ENCODE measurements around the gene ABCC10. TPM values are rescaled to one million over a fixed set of nuclear protein-coding genes. Genes with fewer than 3 reads are reported as not detected.

The ABCC10 gene
- total RNA-seq, 2 experiments from 2014 or later, result 27.8 to 29.0 TPM

GRCh38 chr6:43488667-43489276, 61.4 kb downstream of the ABCC10 start:
- peaks cover 8% of the 10 kb centered on the region for H3K4me1 Mint-ChIP-seq
- ChIA-PET POLR2A (interaction anchor here (1.5 kb wide), 1 partner anchor 14 kb away, joined by 5 read pairs; no protein-coding TSS in a partner anchor), CTCF (interaction anchor here (0.8 to 1.0 kb wide), 2 partner anchors 16 to 36 kb away, joined by 4 read pairs; no protein-coding TSS in a partner anchor)
- H3K9me3 Mint-ChIP-seq (ENCODE audit: low read depth), result no peaks in the 10 kb centered on the region
- no peaks in the 10 kb centered on the region for H3K27me3 Mint-ChIP-seq
- intact Hi-C loops (cut with DNase I, micrococcal nuclease), result no loop called here
- DNase-seq (no peak), ATAC-seq (no peak)
- no peak overlapping the region for H3K27ac Mint-ChIP-seq
- no peak overlapping the region for H3K4me3 Mint-ChIP-seq
- H3K36me3 Mint-ChIP-seq (ENCODE audit: low read depth), result peaks cover 4% of the 10 kb centered on the region

- DNase-seq (no peak), ATAC-seq (no peak)
- H3K4me1 Mint-ChIP-seq, result peaks cover 14% of the 10 kb centered on the region
- POLR2A ChIA-PET, result interaction anchor here (1.5 kb wide), 1 partner anchor 14 kb away, joined by 5 read pairs; no protein-coding TSS in a partner anchor
- H3K9me3 Mint-ChIP-seq (ENCODE audit: low read depth), result no peaks in the 10 kb centered on the region
- intact Hi-C loops (cut with DNase I, micrococcal nuclease), result no loop called here
- H3K27me3 Mint-ChIP-seq, result no peaks in the 10 kb centered on the region
- H3K36me3 Mint-ChIP-seq (ENCODE audit: low read depth), result peaks cover 4% of the 10 kb centered on the region
- CTCF ChIA-PET, result interaction anchor here (0.8 to 1.0 kb wide), 2 partner anchors 15 to 37 kb away, joined by 4 read pairs; no protein-coding TSS in a partner anchor
- no peak overlapping the region for H3K4me3 Mint-ChIP-seq
- H3K27ac Mint-ChIP-seq, result peak overlapping the region; percentile 17
Measured at GRCh38 chr6:43489277-43490072, 62.1 kb downstream of the ABCC10 start.

- ChIA-PET POLR2A (interaction anchor here (0.5 kb wide), 1 partner anchor 9 kb away, joined by 4 read pairs; no protein-coding TSS in a partner anchor), CTCF (interaction anchor here (6.9 kb wide), 1 partner anchor 15 kb away, joined by 65 read pairs; no protein-coding TSS in a partner anchor)
- H3K27ac Mint-ChIP-seq, result no peak overlapping the region
- H3K4me3 Mint-ChIP-seq, result no peak overlapping the region
- DNase-seq (no peak), ATAC-seq (no peak)
- peaks cover 22% of the 10 kb centered on the region for H3K4me1 Mint-ChIP-seq
- H3K36me3 Mint-ChIP-seq (ENCODE audit: low read depth), result peaks cover 4% of the 10 kb centered on the region
- no peaks in the 10 kb centered on the region for H3K27me3 Mint-ChIP-seq
- intact Hi-C loops (cut with DNase I, micrococcal nuclease), result no loop called here
- no peaks in the 10 kb centered on the region for H3K9me3 Mint-ChIP-seq (ENCODE audit: low read depth)
Measured at GRCh38 chr6:43490523-43490939, 63.2 kb downstream of the ABCC10 start.

- POLR2A ChIA-PET, result no interaction called here
- intact Hi-C loops (cut with DNase I, micrococcal nuclease), result no loop called here
- ATAC-seq, result no peak
Measured at GRCh38 chr6:43491750-43492661, 64.7 kb downstream of the ABCC10 start.

GRCh38 chr6:43492673-43493072, 65.3 kb downstream of the ABCC10 start:
- Mint-ChIP-seq H3K36me3 (ENCODE audit: low read depth) (peaks cover 4% of the 10 kb centered on the region), H3K4me3 (no peak overlapping the region), H3K27me3 (no peaks in the 10 kb centered on the region), H3K27ac (no peak overlapping the region), H3K9me3 (ENCODE audit: low read depth) (no peaks in the 10 kb centered on the region), H3K4me1 (peaks cover 22% of the 10 kb centered on the region)
- intact Hi-C loops (cut with DNase I, micrococcal nuclease), result no loop called here
- ATAC-seq (no peak), DNase-seq (no peak)
- CTCF ChIA-PET, result interaction anchor here (0.7 to 6.9 kb wide), 7 partner anchors 9 to 263 kb away, joined by 3 to 65 read pairs (median 3); no protein-coding TSS in a partner anchor
- POLR2A ChIA-PET, result no interaction called here

More at GRCh38 chr6:43491750-43492661, 64.7 kb downstream of the ABCC10 start:
- CTCF ChIA-PET, result interaction anchor here (1.0 to 6.9 kb wide), 5 partner anchors 10 to 193 kb away, joined by 3 to 65 read pairs (median 5); no protein-coding TSS in a partner anchor
- no peak overlapping the region for H3K4me3 Mint-ChIP-seq
- no peaks in the 10 kb centered on the region for H3K27me3 Mint-ChIP-seq
- H3K36me3 Mint-ChIP-seq (ENCODE audit: low read depth), result peaks cover 4% of the 10 kb centered on the region
- no peaks in the 10 kb centered on the region for H3K9me3 Mint-ChIP-seq (ENCODE audit: low read depth)
- no peak overlapping the region for H3K27ac Mint-ChIP-seq
- H3K4me1 Mint-ChIP-seq, result peaks cover 22% of the 10 kb centered on the region
- DNase-seq, result no peak

- no peak overlapping the region for H3K4me3 Mint-ChIP-seq
- ATAC-seq (no peak), DNase-seq (no peak)
- H3K27me3 Mint-ChIP-seq, result no peaks in the 10 kb centered on the region
- POLR2A ChIA-PET, result no interaction called here
- no peaks in the 10 kb centered on the region for H3K9me3 Mint-ChIP-seq (ENCODE audit: low read depth)
- peaks cover 22% of the 10 kb centered on the region for H3K4me1 Mint-ChIP-seq
- CTCF ChIA-PET, result interaction anchor here (0.6 to 6.9 kb wide), 9 partner anchors 8 to 264 kb away, joined by 3 to 65 read pairs (median 3); partner anchors contain the start of gene TJAP1
- H3K36me3 Mint-ChIP-seq (ENCODE audit: low read depth), result peaks cover 4% of the 10 kb centered on the region
- H3K27ac Mint-ChIP-seq, result no peak overlapping the region
- intact Hi-C loops (cut with DNase I, micrococcal nuclease), result no loop called here
Measured at GRCh38 chr6:43493230-43493629, 65.9 kb downstream of the ABCC10 start.

- Mint-ChIP-seq H3K4me3 (no peak overlapping the region), H3K27ac (no peak overlapping the region), H3K27me3 (no peaks in the 10 kb centered on the region), H3K4me1 (peaks cover 22% of the 10 kb centered on the region), H3K9me3 (ENCODE audit: low read depth) (no peaks in the 10 kb centered on the region), H3K36me3 (ENCODE audit: low read depth) (peaks cover 4% of the 10 kb centered on the region)
- DNase-seq, result no peak
- POLR2A ChIA-PET, result interaction anchor here (0.5 kb wide), 1 partner anchor 32 kb away, joined by 3 read pairs; no protein-coding TSS in a partner anchor
- no peak for ATAC-seq
- intact Hi-C loops (cut with DNase I, micrococcal nuclease), result no loop called here
- CTCF ChIA-PET, result interaction anchor here (0.6 to 6.9 kb wide), 7 partner anchors 8 to 229 kb away, joined by 3 to 65 read pairs (median 3); partner anchors contain the start of gene TJAP1
Measured at GRCh38 chr6:43493833-43494232, 66.5 kb downstream of the ABCC10 start.

GRCh38 chr6:43494321-43494720, 67.0 kb downstream of the ABCC10 start:
- no peaks in the 10 kb centered on the region for H3K9me3 Mint-ChIP-seq (ENCODE audit: low read depth)
- intact Hi-C loops (cut with DNase I, micrococcal nuclease), result no loop called here
- no peak overlapping the region for H3K27ac Mint-ChIP-seq
- peaks cover 4% of the 10 kb centered on the region for H3K36me3 Mint-ChIP-seq (ENCODE audit: low read depth)
- no peak for ATAC-seq
- CTCF ChIA-PET, result interaction anchor here (0.8 to 6.9 kb wide), 3 partner anchors 11 to 151 kb away, joined by 3 to 65 read pairs (median 4); no protein-coding TSS in a partner anchor
- POLR2A ChIA-PET, result interaction anchor here (0.5 kb wide), 1 partner anchor 31 kb away, joined by 3 read pairs; no protein-coding TSS in a partner anchor
- no peaks in the 10 kb centered on the region for H3K27me3 Mint-ChIP-seq
- H3K4me1 Mint-ChIP-seq, result peaks cover 22% of the 10 kb centered on the region
- no peak for DNase-seq
- no peak overlapping the region for H3K4me3 Mint-ChIP-seq

GRCh38 chr6:43494766-43495165, 67.4 kb downstream of the ABCC10 start:
- peak overlapping the region; percentile 48 for H3K27ac Mint-ChIP-seq
- POLR2A ChIA-PET, result no interaction called here

GRCh38 chr6:43495409-43495941, 68.1 kb downstream of the ABCC10 start:
- CTCF ChIA-PET, result interaction anchor here (0.7 to 6.9 kb wide), 4 partner anchors 10 to 109 kb away, joined by 3 to 65 read pairs (median 4); no protein-coding TSS in a partner anchor
- POLR2A ChIA-PET, result no interaction called here
- Mint-ChIP-seq H3K36me3 (ENCODE audit: low read depth) (peaks cover 4% of the 10 kb centered on the region), H3K9me3 (ENCODE audit: low read depth) (no peaks in the 10 kb centered on the region), H3K4me3 (no peak overlapping the region), H3K27ac (peak overlapping the region; percentile 48), H3K27me3 (no peaks in the 10 kb centered on the region), H3K4me1 (peaks cover 17% of the 10 kb centered on the region)
- DNase-seq (no peak), ATAC-seq (no peak)
- intact Hi-C loops (cut with DNase I, micrococcal nuclease), result no loop called here

More at GRCh38 chr6:43494766-43495165, 67.4 kb downstream of the ABCC10 start:
- ATAC-seq, result no peak
- CTCF ChIA-PET, result interaction anchor here (0.7 to 6.9 kb wide), 3 partner anchors 11 to 108 kb away, joined by 3 to 65 read pairs (median 4); no protein-coding TSS in a partner anchor
- intact Hi-C loops (cut with DNase I, micrococcal nuclease), result no loop called here
- no peak for DNase-seq
- H3K4me3 Mint-ChIP-seq, result no peak overlapping the region
- H3K4me1 Mint-ChIP-seq, result peaks cover 22% of the 10 kb centered on the region
- H3K36me3 Mint-ChIP-seq (ENCODE audit: low read depth), result peaks cover 8% of the 10 kb centered on the region
- no peaks in the 10 kb centered on the region for H3K9me3 Mint-ChIP-seq (ENCODE audit: low read depth)
- H3K27me3 Mint-ChIP-seq, result no peaks in the 10 kb centered on the region
